Panc1 (cell line): ENCODE data around the gene PRM3. TPM values are rescaled to one million over a fixed set of nuclear protein-coding genes. Genes with fewer than 3 reads are reported as not detected.

ENCODE experiments used
- ATAC-seq: fragments of 200-7000 bp; cut with Tn5 transposase; 2 replicates; pipeline ENCODE4 v1.9.1; 2020; ENCODE audit warnings: mild to moderate bottlenecking, moderate library complexity
- BruUV-seq: library from RNA; stranded (reverse); fragments of 400-500 nt; replicated peaks from 2 replicates; lab custom pipeline; 2021; lab: Mats Ljungman, UMichigan
- CTCF ChIA-PET: fragments of 300-600 bp; sonication (Branson Sonifier 250); formaldehyde crosslinking; loops from one replicate; lab custom pipeline; 2022; ENCODE audit warnings: antibody characterized with exemption; lab: Charles Lee
- POLR2A ChIA-PET: fragments of 300-600 bp; sonication (Branson Sonifier 250); formaldehyde crosslinking; loops from one replicate; lab custom pipeline; 2022; ENCODE audit warnings: antibody characterized with exemption; lab: Charles Lee
- DNase-seq: peaks from one replicate; pipeline ENCODE4 v3.0.0-alpha.2; 2010; ENCODE audit warnings: low read depth, low spot score
- H3K27ac ChIP-seq: 2 replicates; pipeline ENCODE4 v1.5.1; 2011; ENCODE audit warnings: mild to moderate bottlenecking, low read length, inconsistent platforms
- H3K27me3 ChIP-seq: fragments of 200-500 bp; sonication (Bioruptor generic); 2 replicates; pipeline ENCODE4 v1.6.0; 2014; ENCODE audit warnings: low read length, inconsistent platforms; ENCODE audit not compliant: control insufficient read depth, insufficient read depth
- H3K36me3 ChIP-seq: fragments of 200-500 bp; sonication (Bioruptor generic); 2 replicates; pipeline ENCODE4 v1.5.1; 2014; ENCODE audit warnings: inconsistent platforms, mild to moderate bottlenecking, low read length, moderate library complexity; ENCODE audit not compliant: control insufficient read depth, insufficient read depth
- H3K4me1 ChIP-seq: 2 replicates; pipeline ENCODE4 v1.5.1; 2011; ENCODE audit warnings: inconsistent platforms, mild to moderate bottlenecking, low read length, moderate library complexity; ENCODE audit not compliant: control insufficient read depth, insufficient read depth
- H3K4me3 ChIP-seq, 2 experiments: 2 replicates each; pipeline ENCODE4 v1.5.1; 2011 to 2012; ENCODE audit warnings: low read depth in 2 of 2, low read length in 2 of 2, mild to moderate bottlenecking in 2 of 2, inconsistent platforms in 1 of 2, moderate library complexity in 1 of 2
- H3K9me3 ChIP-seq: fragments of 200-500 bp; sonication (Bioruptor generic); 2 replicates; pipeline ENCODE4 v1.5.1; 2014; ENCODE audit warnings: low read depth, mild to moderate bottlenecking, inconsistent platforms, low read length, moderate library complexity; ENCODE audit not compliant: control insufficient read depth, insufficient read depth
- POLR2AphosphoS5 ChIP-seq: IDR thresholded peaks from 2 replicates; pipeline ENCODE4 v1.6.1; 2012; ENCODE audit warnings: mild to moderate bottlenecking, low read depth, low read length, moderate library complexity
- SIN3A ChIP-seq: IDR thresholded peaks from 2 replicates; pipeline ENCODE4 v1.6.1; 2012; ENCODE audit warnings: low read depth, mild to moderate bottlenecking, low read length, moderate library complexity, borderline replicate concordance; ENCODE audit not compliant: insufficient read depth
- TCF7L2 ChIP-seq: IDR thresholded peaks from 2 replicates; pipeline ENCODE4 v1.6.1; 2011; ENCODE audit warnings: mild to moderate bottlenecking, low read depth, low read length, inconsistent platforms
- in situ Hi-C: cut with HindIII; loops from 2 replicates; pipeline ENCODE4 v1.10.0; 2016; ENCODE audit warnings: low sequenced_read_pairs, low pct_unique_long_range_greater_than_20kb
- intact Hi-C: fragments of 100-400 bp; cut with micrococcal nuclease; formaldehyde crosslinking; loops from one replicate; pipeline ENCODE4 v1.10.0; 2022; ENCODE audit not compliant: unreplicated experiment
- total RNA-seq: library from RNA; stranded (reverse); gene quantifications from one replicate; pipeline ENCODE4 v1.2.1, GENCODE V29; 2021; ENCODE audit not compliant: unreplicated experiment
- TF ChIP-seq, protein P1 (sequence below), 2 experiments: IDR thresholded peaks; 2 replicates each; pipeline ENCODE4 v1.6.1; 2011 to 2012; ENCODE audit warnings: low read depth in 2 of 2, control low read depth in 1 of 2, low read length in 1 of 2, mild to moderate bottlenecking in 1 of 2, moderate library complexity in 1 of 2; ENCODE audit not compliant: insufficient read depth in 1 of 2
- TF ChIP-seq, protein P2 (sequence below): fragments of 450-650 bp; IDR thresholded peaks from 2 replicates; pipeline ENCODE4 v1.5.1; 2017; ENCODE audit warnings: mild to moderate bottlenecking

PRM3 gene
- total RNA-seq, 1 experiment from 2014 or later = not detected

- no peak overlapping the region for H3K27ac ChIP-seq
Observed at GRCh38 chr16:11257131-11257938, 16.1 kb downstream of the PRM3 start.

GRCh38 chr16:11256661-11257130 lies 16.7 kb downstream of the PRM3 start:
- peak; percentile 52 for ATAC-seq
- ChIA-PET POLR2A (interaction anchor here (0.6 to 1.3 kb wide), 7 partner anchors 34 to 286 kb away, joined by 3 to 6 read pairs (median 4); no protein-coding TSS in a partner anchor), CTCF (interaction anchor here (0.5 to 2.3 kb wide), 6 partner anchors 95 to 293 kb away, joined by 3 to 17 read pairs (median 6); no protein-coding TSS in a partner anchor)
- H3K4me1 ChIP-seq = peaks cover 15% of the 10 kb centered on the region
- no peaks in the 10 kb centered on the region for H3K9me3 ChIP-seq
- peak overlapping the region; percentile 83; the same call in 1 of the 2 replicates for H3K27ac ChIP-seq
- peak overlapping the region; percentile 70 to 78 for H3K4me3 ChIP-seq
- no peaks in the 10 kb centered on the region for H3K27me3 ChIP-seq
- no peaks in the 10 kb centered on the region for H3K36me3 ChIP-seq
- no peak for DNase-seq
- no TSS peak for BruUV-seq
- intact Hi-C loops = loop anchor here (1.0 to 5.0 kb wide), 3 partner anchors 101 to 304 kb away; no protein-coding TSS in a partner anchor
- in situ Hi-C loops = no loop called here
- TF ChIP-seq POLR2AphosphoS5 (no peak), TCF7L2 (no peak), SIN3A (no peak)
- TF ChIP-seq, protein P1, sequence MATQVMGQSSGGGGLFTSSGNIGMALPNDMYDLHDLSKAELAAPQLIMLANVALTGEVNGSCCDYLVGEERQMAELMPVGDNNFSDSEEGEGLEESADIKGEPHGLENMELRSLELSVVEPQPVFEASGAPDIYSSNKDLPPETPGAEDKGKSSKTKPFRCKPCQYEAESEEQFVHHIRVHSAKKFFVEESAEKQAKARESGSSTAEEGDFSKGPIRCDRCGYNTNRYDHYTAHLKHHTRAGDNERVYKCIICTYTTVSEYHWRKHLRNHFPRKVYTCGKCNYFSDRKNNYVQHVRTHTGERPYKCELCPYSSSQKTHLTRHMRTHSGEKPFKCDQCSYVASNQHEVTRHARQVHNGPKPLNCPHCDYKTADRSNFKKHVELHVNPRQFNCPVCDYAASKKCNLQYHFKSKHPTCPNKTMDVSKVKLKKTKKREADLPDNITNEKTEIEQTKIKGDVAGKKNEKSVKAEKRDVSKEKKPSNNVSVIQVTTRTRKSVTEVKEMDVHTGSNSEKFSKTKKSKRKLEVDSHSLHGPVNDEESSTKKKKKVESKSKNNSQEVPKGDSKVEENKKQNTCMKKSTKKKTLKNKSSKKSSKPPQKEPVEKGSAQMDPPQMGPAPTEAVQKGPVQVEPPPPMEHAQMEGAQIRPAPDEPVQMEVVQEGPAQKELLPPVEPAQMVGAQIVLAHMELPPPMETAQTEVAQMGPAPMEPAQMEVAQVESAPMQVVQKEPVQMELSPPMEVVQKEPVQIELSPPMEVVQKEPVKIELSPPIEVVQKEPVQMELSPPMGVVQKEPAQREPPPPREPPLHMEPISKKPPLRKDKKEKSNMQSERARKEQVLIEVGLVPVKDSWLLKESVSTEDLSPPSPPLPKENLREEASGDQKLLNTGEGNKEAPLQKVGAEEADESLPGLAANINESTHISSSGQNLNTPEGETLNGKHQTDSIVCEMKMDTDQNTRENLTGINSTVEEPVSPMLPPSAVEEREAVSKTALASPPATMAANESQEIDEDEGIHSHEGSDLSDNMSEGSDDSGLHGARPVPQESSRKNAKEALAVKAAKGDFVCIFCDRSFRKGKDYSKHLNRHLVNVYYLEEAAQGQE (IDR thresholded peaks at IDR 0.05; ENCODE audit: insufficient read depth in 1 of 2, low read depth in 2 of 2, low read length in 1 of 2) = no peak
- TF ChIP-seq, protein P2, sequence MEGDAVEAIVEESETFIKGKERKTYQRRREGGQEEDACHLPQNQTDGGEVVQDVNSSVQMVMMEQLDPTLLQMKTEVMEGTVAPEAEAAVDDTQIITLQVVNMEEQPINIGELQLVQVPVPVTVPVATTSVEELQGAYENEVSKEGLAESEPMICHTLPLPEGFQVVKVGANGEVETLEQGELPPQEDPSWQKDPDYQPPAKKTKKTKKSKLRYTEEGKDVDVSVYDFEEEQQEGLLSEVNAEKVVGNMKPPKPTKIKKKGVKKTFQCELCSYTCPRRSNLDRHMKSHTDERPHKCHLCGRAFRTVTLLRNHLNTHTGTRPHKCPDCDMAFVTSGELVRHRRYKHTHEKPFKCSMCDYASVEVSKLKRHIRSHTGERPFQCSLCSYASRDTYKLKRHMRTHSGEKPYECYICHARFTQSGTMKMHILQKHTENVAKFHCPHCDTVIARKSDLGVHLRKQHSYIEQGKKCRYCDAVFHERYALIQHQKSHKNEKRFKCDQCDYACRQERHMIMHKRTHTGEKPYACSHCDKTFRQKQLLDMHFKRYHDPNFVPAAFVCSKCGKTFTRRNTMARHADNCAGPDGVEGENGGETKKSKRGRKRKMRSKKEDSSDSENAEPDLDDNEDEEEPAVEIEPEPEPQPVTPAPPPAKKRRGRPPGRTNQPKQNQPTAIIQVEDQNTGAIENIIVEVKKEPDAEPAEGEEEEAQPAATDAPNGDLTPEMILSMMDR = no peak

More at GRCh38 chr16:11257131-11257938, 16.1 kb downstream of the PRM3 start:
- ATAC-seq (peak; percentile 74), DNase-seq (no peak)
- TF ChIP-seq TCF7L2 (no peak), POLR2AphosphoS5 (no peak), SIN3A (no peak)
- TF ChIP-seq, protein P2 = peak; percentile 91
- H3K9me3 ChIP-seq = no peaks in the 10 kb centered on the region
- POLR2A ChIA-PET = interaction anchor here (1.3 kb wide), 1 partner anchor 275 kb away, joined by 4 read pairs; no protein-coding TSS in a partner anchor
- CTCF ChIA-PET = interaction anchor here (0.6 to 2.3 kb wide), 3 partner anchors 170 to 286 kb away, joined by 4 to 17 read pairs (median 7); no protein-coding TSS in a partner anchor
- intact Hi-C loops (loop anchor here (1.0 to 5.0 kb wide), 3 partner anchors 100 to 305 kb away; no protein-coding TSS in a partner anchor), in situ Hi-C loops (no loop called here)
- peaks cover 15% of the 10 kb centered on the region for H3K4me1 ChIP-seq
- no peaks in the 10 kb centered on the region for H3K27me3 ChIP-seq
- peak overlapping the region; percentile 70 to 78 for H3K4me3 ChIP-seq
- no peaks in the 10 kb centered on the region for H3K36me3 ChIP-seq
- BruUV-seq = no TSS peak
